Astrocyte of the hippocampus (primary cell): ENCODE results near the gene KCND2.

Experiments
- DNase-seq: peaks from one replicate; pipeline ENCODE4 v3.0.0; 2011; ENCODE audit warnings: low read depth, low spot score

The KCND2 gene

DNA sequence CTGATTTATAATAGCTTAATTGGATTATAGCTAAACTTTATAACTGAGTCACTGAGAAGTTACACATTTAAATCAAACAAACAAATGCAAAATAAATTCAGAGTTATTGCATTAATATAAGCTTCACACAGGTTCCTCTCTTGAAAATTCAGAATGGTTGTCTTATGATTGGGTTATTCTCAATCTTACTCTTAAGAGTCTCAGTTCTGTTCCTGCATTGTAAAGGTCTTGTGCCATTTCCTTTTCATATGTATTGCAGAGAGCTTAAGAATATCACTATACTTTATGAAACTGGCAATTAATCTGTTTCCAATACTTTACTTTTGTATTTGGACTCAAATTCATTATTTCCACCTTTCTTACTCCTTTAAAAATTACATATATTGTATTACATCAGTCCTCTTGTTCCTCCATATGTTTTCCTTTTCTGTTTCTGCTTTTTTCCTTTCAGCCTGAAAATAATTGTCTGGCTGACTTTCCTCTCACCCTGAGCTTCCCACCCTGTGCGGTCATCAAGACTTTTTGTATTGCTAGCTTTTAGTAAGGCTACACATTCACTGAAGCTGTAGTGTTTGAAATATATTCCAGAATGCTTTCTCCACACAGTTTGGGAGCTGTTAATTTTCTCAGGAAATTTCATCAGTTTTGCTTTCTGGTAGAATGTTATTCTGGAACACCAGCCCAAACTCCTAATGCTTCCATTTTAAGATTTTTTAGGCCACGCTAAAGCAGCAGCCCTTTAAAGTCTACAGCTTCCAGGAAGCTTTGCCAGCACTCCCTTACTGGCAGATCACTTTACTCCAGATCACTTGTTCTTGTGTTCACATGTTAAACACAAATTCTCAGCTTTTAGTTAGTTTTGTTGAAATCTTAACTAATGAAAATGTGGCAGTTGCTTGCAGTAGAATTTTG, 139.4 kb downstream of the KCND2 start:
- no peak for DNase-seq

DNA sequence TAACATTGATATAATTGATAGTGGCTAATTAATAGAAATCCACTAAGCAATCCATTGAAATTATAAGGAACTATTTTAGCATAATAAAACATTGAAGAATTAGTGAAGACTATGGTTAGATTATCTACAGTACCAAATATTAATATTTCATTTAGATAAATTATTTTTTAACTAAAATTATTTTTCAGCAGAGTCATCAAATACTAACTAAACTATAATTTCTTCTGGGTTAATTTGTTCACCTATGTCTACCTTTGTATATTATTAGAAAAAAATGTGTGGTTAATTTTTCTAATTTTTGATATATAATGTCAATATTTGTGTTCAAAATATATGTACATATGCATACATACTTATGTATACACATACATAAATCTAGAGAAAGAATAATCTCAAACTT, 140.2 kb downstream of the KCND2 start:
- no peak for DNase-seq

DNA sequence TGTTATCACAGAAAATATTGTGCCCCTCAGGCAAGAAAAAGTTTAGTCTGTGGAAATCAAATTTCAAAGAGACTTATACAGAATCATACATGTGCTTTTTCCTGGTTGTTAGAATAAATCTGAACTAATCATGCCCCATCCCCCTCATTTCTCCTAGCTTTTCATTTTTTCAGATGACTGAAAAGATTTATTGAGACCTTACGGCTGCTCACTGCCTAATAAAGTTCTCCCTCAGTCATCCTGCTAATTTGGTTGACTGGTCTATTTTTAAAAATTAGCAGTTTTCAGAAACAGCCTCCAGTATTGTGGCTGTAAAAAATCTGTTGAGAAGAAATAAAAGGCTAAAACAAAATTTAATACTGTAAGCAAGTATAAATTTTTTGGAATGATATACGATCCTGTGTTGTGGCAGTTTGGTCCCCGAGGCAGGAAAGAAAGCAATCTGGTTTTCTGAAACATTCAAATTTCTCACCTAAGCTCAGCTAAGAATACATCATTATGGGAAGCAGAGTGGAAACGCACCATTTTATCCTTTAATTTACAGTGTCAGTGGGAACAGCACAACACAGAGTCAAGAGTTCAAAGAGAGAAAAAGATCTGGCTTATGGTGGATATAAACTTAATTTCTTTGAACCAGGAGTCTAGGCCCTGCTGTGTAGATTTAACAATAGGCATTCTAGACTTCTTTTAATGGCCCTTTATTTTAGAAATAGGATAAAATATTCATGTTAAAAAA, 144.4 kb downstream of the KCND2 start:
- DNase-seq = no peak

DNA sequence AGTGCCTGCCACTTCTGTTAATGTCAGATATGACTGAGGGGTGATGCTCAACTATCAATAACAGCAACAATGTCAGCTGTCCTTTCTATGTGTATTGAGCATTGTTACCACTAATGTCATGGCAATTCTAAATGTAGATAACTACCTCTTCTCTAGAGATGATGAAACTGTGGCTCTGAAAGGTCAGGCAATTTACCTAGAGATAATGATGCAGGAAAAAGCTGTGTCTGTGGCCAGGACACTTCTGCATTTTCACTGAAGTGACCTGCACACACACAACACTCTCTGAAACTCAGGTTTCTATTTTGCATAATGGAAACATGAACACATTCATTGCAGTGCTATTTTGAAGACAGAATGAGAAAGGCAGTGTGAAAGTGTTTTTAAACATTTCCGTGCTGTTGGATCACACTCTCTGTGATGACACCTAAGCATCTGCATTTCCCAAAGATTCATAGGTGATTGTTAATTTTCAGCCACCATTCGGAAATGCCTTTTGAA, 148.2 kb downstream of the KCND2 start:
- no peak for DNase-seq

DNA sequence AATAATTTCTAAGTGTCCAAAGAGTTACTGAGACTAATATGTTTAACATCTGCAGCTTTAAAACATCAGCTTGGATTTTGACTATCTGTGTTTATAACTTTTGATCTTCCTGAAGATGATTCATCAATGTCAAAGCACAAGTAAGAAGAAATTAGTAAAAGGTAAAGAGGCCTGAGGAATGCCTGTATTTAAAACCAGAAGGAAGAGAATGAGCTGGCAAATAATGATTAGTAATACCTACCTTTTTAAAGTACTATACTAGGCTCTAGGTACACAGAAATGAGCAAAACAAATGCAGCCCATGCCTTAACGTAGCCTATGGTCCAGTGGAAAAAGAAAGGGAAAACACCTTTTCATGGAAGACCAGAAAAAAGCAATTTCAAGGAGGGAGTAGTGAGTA, 158.0 kb downstream of the KCND2 start:
- DNase-seq = no peak

DNA sequence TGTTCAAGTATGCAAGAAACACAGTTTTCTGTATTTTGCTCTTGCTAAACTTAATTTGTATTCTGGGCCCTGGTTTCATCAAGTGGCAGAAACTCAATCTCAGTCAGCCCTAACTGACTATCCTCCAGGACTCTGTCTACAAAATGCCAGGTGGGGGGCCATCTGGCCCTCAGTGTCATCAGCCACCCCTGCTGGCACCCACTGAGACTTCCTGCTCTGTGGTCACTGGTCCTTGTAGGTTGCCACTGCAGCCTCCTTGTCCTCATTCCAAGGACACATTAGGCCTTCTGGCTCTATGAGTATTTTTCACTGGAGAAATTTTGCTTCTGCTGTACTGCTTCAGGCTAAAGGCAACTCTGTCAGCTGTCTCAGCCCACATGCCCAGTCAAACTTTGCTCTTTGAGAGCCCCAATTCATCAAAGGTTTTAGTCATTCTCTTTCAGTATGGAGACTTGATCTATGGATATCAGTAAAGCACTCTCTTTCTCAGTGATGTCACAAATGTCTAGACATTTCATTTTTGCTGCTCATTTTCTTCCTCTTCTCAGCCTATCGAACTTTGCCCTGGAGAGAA, 163.6 kb downstream of the KCND2 start:
- no peak for DNase-seq

DNA sequence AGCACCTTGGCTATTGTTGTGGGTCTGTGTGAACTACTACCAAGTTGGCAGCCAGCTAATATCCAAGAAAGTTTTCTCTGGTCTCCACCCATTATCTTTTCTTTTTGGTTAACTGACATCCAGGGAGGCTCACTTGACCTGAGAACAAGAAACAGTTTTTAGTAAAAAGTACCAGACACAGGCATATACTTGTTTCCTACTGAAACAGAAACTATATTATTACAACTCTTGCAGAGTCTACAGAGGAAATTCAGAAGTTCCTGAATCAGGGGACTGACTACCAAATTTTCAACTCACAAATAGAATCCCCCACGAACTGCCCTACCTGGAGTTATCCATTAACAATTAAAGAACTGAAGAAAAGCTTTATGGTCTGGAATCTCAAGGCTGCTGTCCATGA, 168.9 kb downstream of the KCND2 start:
- no peak for DNase-seq

DNA sequence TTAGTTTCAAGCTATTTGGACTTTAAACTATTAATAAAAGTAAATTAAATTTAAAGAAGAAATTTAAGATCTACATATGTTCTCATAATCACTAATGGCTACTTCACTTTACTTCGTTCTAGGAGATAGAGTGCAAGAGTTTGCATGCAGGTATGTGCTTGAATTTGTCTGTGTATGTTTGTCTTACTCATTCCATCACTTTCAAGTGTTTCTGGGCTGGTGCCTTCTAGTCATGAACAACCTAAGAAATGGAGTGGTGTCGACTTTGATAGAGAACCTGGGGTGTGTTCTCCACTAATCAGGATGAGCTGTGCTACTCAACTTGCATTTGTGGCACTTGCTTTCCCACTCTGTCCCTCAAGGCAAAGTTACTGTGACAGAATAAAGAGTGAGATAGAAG, 169.9 kb downstream of the KCND2 start:
- no peak for DNase-seq

DNA sequence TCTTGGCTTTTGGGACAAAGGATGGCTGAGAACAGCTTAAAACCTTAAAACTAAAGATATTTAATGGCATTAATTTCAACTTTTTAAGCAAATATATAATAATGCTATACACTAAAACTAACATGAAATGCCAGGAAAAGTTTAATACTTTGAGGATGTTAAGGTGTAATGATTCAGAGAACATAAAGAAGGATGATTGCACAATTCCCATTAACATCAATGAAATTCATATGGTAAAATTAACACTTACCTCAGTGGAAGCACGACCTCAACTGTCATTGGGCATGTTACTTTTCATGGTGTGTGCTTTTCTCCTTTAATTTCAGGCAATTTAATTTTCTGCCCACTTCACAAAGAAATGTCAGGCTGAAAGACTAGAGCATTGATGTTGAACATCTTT, 171.7 kb downstream of the KCND2 start:
- DNase-seq = no peak

DNA sequence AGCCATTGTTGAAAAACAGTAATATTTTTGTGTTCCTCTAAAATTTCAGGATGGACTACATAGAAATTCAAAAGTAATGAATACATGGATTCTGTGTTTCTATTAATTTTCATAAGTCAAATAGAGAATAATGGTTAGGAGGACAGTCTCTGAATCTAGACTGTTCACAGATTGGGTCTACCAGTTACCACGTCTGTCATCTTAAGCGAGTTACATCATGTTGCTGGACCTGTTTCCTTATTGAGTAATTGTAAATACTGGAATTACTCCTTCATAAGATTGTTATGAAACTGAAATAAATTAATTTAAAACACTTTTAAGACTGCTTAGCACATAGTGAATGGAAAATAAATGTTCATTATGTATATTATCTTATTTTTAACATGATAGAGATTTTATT, 172.3 kb downstream of the KCND2 start:
- DNase-seq = no peak

DNA sequence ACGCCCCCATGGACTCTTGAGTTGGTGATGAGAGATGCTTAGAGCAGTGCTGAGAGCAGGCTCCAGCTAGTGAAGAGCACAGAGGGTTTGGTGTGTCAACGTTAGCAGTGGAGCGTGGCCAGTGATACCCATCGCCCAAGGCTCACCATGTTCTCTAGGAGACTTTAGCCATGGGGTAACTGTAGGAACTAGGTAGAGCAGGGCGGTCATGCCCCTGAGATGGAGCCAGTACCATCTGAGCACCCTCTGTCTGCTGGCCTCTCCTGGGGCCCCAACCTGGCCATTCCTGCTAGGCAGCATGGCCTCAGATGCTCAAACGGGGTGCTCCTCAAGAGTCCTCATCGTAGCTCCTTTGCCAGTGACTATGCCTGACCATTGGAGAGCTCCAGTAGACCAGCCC, 179.7 kb downstream of the KCND2 start:
- no peak for DNase-seq

DNA sequence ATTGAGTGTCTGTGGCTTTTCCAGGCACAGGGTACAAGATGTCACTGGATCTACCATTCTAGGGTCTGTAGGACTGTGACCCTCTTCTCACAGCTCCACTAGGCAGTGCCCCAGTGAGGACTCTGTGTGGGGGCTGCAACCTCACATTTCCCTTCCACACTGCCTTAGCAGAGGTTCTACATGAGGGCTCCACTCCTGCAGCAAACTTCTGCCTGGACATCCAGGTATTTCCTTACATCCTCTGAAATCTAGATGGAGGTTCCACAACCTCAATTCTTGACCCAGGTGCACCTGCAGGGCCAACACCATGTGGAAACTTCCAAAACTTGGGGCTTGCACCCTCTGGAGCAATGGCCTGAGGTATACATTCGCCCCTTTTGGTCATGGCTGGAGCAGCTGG, 183.7 kb downstream of the KCND2 start:
- DNase-seq = no peak

DNA sequence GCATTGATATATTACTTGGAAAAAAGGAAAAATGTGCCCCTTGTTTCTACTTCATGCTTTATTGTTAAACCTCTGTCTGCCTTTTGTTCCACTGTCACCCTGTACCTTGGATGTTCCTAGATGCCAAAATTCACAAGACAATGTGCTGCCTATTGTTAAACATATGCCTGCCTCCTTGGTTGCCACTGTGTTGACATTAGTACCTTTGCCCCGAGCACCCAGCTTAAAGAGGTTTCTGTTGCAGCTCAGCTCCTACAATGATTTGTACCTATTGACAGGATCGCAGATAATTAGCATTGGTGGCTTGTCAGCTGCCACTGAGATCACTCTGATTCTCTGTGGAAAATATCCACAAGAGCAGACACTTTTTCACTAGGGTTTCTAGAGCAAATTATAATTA, 188.0 kb downstream of the KCND2 start:
- DNase-seq = no peak

DNA sequence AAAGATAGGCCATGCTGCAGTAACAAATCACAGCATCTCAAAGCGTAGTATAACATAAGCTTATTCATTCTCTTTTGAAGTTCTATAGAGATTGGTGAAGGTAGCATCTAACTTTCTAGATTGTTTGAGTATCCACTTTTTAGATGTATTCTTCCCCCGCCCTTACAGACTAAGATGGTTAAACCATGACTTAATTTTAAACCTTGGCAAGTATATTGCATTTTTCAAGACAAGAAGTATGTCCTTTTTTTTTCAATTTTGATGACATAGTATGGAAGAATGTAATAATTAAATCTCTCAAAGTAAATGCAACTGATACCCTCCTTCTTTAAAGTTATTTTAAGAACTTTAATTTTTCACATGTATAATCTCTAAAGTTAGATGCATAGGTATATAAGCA, 190.0 kb downstream of the KCND2 start:
- DNase-seq = peak; percentile 4

DNA sequence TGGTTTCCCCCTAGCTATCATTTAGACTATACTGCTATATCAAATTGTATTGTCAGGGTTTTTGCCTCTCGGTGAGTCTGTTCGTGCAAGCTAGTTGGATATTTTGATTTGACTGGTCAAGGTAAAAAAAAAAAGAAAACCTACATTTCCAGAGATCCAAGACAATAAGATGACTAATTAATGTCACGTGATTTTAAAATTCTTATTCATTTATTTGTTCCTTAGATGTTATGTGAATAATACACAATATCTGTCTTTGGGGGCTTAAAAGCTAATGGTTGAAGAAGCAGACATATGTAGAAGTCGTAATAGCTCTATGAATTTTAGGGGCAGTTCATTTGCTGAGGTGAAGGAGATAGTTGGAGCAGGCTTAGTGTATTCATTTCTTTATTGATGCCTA, 191.1 kb downstream of the KCND2 start:
- no peak for DNase-seq

DNA sequence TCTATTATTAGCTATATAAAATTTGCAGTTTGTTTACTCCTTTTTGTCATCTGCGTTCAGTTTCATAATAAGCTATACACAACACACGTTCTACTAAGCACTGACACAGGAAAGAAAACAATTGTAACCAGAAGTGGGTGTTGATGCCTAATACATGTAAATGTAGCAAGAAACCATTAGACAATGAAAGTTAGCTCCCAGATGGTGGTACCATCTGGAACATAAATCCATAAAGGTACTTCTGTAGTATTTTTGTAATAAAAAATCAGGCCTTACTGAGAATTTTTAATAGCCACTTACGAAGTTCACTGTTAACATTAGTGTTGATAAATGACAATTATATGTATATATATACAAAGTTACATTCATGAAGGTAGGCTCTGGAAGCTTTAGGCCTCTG, 194.7 kb downstream of the KCND2 start:
- DNase-seq = no peak

DNA sequence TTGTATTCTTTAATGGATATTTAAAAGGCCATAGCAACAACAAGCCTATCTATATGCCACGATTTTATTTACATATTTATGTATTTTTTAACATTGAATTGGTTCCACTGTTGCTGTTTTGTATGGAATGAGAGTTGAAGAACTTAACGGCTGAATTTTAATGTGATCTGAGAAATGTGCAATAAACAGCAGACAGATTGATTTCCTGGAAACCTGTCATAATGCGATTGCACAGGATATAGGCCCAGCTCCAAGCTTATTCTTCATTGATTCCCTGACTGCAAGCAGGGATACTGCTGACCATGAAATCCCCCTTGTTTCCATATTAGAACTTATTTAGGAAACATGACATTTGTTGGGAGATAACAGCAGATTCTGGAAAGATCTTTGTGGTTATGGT, 195.6 kb downstream of the KCND2 start:
- DNase-seq = no peak

DNA sequence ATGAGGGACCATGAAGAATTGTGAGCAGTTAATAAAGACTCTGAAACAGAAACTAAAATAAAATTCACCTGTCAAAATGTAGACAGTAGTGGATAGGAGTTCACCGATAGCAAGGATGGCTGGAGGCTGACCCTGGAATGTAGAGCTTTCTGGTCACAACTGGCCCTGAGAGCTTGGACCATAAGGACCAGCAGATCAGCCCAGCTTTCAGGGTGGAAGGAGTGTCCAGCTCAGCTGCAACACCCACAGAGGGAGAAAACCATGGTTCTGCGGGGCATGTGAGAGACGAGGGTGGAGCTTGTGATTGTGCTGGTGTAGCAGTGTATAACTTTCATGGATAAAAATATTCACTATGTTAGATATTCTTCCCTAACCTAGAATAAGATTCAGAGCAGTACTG, 199.9 kb downstream of the KCND2 start:
- no peak for DNase-seq

DNA sequence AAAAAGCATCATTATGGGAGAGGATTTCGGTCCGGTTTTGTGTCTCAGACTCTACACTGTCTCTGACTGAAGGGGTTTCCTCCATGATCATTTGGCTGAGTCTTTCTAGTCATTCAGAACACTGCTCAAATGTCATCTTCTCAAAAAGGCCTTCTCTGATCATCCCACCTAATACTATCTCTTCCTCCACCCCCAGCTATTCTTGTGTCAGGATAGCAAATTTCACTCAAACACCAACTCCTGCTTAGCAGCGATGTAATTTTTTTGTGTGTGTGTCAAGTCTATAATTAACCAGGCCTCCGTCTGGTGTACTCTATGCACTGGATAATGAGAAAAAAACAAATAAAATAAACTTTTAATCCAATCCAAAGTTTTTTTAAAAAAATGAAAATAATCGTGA, 200.4 kb downstream of the KCND2 start:
- DNase-seq = no peak

DNA sequence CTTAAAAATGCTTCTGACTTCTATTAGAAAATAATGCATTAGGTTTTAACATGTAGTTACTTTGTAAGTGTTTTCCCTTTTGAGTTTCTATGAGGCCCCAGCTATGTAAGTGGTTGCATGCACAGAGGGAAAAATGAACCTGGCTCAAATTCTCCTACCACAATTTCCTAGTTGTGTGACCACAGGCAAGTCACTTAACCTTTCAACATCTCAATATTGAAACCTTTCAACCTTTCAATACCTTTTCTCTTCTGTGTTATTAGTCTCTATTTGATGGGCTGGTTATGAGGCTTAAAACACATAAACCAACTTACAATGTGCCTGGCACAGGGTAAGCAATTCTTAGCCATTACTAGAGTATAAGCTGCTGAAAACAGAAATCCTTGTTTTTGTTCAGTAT, 203.0 kb downstream of the KCND2 start:
- DNase-seq = no peak

DNA sequence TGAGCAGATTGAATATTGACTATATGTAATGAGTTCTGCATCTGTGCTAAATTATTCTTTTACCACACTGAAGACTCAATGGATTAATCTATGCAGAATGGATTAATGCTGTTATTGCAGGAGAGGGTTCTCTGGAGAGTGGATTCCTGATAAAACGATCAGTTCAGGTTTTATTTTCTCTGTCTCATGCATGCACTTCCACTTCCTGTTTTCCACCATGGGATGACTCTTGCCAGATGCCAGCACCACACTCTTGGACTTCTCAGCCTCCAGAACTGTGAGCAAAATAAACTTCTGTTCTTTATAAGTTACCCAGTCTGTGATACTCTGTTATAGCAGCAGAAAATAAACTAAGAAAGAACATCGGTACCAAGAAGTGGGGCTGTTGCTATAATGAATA, 207.5 kb downstream of the KCND2 start:
- no peak for DNase-seq

DNA sequence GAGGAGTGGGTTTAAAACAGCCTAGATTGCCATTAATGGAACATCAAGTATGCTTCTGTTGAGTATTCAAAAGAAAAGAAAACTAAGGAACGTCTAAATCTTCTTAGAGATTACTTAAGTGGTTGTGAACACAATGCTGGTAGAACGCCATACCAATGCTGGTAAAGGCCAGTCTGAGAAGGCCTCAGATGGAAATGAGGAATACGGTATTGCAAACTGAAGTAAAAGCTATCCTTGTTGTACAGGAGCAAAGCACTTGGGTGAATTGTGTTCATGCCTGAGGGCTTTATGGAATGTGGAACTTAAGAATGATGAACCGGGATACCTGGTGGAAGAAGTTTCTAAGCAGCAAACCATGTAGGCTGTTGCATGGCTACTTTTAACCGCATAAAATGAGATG, 208.0 kb downstream of the KCND2 start:
- DNase-seq = no peak

DNA sequence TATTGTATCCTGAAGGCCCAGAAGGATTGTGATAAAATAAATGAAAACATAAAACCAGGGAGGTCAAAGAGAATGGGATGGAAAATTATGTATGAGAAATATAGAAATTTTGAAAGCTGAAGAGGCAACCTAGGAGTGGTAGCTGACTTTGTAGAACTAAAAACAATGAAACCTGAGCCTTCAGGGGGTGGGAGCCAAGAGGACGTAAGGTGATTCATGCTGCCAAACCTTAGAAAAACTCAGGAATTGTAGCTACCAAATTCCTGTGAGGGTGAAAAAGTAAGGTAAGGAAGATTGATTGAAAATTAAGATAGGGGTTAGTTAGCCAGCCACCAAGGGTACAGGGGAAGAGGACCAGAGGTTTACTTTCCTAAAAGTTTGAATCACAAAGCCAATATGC, 213.2 kb downstream of the KCND2 start:
- peak; percentile 5 for DNase-seq
